T-helper 1 cell treated with Interleukin-12 subunit alpha and Interleukin-12 subunit beta and Interleukin-4 antibody, amounts not matched to agents 30 μg/mL and 1 μg/mL, for 36 hours (primary cell): ENCODE data around the gene OR14A16.

Experiments
- H3K27ac Mint-ChIP-seq: one replicate; pipeline ENCODE4 v1.8.0; 2021; ENCODE audit warnings: mild to moderate bottlenecking, mixed read lengths
- H3K27me3 Mint-ChIP-seq: one replicate; pipeline ENCODE4 v1.8.0; 2021; ENCODE audit warnings: low read depth, mixed read lengths
- H3K36me3 Mint-ChIP-seq: one replicate; pipeline ENCODE4 v1.8.0; 2021; ENCODE audit warnings: low read depth, mixed read lengths
- H3K4me1 Mint-ChIP-seq: one replicate; pipeline ENCODE4 v1.8.0; 2021; ENCODE audit warnings: low read depth, mixed read lengths
- H3K4me3 Mint-ChIP-seq: one replicate; pipeline ENCODE4 v1.8.0; 2021; ENCODE audit warnings: mild to moderate bottlenecking, moderate library complexity, mixed read lengths
- H3K9me3 Mint-ChIP-seq: one replicate; pipeline ENCODE4 v1.8.0; 2021; ENCODE audit warnings: mixed read lengths

OR14A16 gene

GRCh38 chr1:247840818-247841217 is 16.9 kb upstream of the OR14A16 start:
- Mint-ChIP-seq H3K9me3 (no peaks in the 10 kb centered on the region), H3K4me3 (no peak overlapping the region), H3K27me3 (no peaks in the 10 kb centered on the region), H3K36me3 (no peaks in the 10 kb centered on the region), H3K4me1 (no peaks in the 10 kb centered on the region), H3K27ac (no peak overlapping the region)

- no peak overlapping the region for H3K4me3 Mint-ChIP-seq
- H3K9me3 Mint-ChIP-seq: no peaks in the 10 kb centered on the region
- no peaks in the 10 kb centered on the region for H3K4me1 Mint-ChIP-seq
- H3K27me3 Mint-ChIP-seq: no peaks in the 10 kb centered on the region
- no peaks in the 10 kb centered on the region for H3K36me3 Mint-ChIP-seq
- no peak overlapping the region for H3K27ac Mint-ChIP-seq
Observed at GRCh38 chr1:247833601-247834000, 9.7 kb upstream of the OR14A16 start.

GRCh38 chr1:247829656-247830055 is 5.7 kb upstream of the OR14A16 start:
- Mint-ChIP-seq H3K36me3 (no peaks in the 10 kb centered on the region), H3K27me3 (no peaks in the 10 kb centered on the region), H3K4me3 (no peak overlapping the region), H3K27ac (no peak overlapping the region), H3K4me1 (no peaks in the 10 kb centered on the region), H3K9me3 (no peaks in the 10 kb centered on the region)

GRCh38 chr1:247825362-247825761 is 1.4 kb upstream of the OR14A16 start:
- no peaks in the 10 kb centered on the region for H3K4me1 Mint-ChIP-seq
- H3K27ac Mint-ChIP-seq: no peak overlapping the region
- no peaks in the 10 kb centered on the region for H3K9me3 Mint-ChIP-seq
- H3K27me3 Mint-ChIP-seq: no peaks in the 10 kb centered on the region
- H3K36me3 Mint-ChIP-seq: no peaks in the 10 kb centered on the region
- H3K4me3 Mint-ChIP-seq: no peak overlapping the region

- Mint-ChIP-seq H3K4me3 (no peak overlapping the region), H3K9me3 (no peaks in the 10 kb centered on the region), H3K27ac (no peak overlapping the region), H3K27me3 (no peaks in the 10 kb centered on the region), H3K4me1 (no peaks in the 10 kb centered on the region), H3K36me3 (no peaks in the 10 kb centered on the region)
Observed at GRCh38 chr1:247822060-247822459, 1.9 kb downstream of the OR14A16 start.

GRCh38 chr1:247812637-247813036 is 11.3 kb downstream of the OR14A16 start:
- Mint-ChIP-seq H3K4me3 (no peak overlapping the region), H3K36me3 (no peaks in the 10 kb centered on the region), H3K27ac (no peak overlapping the region), H3K4me1 (no peaks in the 10 kb centered on the region), H3K27me3 (no peaks in the 10 kb centered on the region), H3K9me3 (no peaks in the 10 kb centered on the region)

- H3K27ac Mint-ChIP-seq: no peak overlapping the region
- H3K4me3 Mint-ChIP-seq: no peak overlapping the region
- H3K9me3 Mint-ChIP-seq: no peaks in the 10 kb centered on the region
- H3K4me1 Mint-ChIP-seq: no peaks in the 10 kb centered on the region
- no peaks in the 10 kb centered on the region for H3K36me3 Mint-ChIP-seq
- H3K27me3 Mint-ChIP-seq: no peaks in the 10 kb centered on the region
Observed at GRCh38 chr1:247797518-247797917, 26.4 kb downstream of the OR14A16 start.

GRCh38 chr1:247769603-247770002 is 54.3 kb downstream of the OR14A16 start:
- Mint-ChIP-seq H3K9me3 (no peaks in the 10 kb centered on the region), H3K27ac (no peak overlapping the region), H3K36me3 (no peaks in the 10 kb centered on the region), H3K4me3 (no peak overlapping the region), H3K27me3 (no peaks in the 10 kb centered on the region), H3K4me1 (no peaks in the 10 kb centered on the region)
